ENCODE results near the gene DLG1. TPM values are rescaled to one million over a fixed set of nuclear protein-coding genes. Genes with fewer than 3 reads are reported as not detected.

Gene DLG1
- total and polyA plus RNA-seq, 2 experiments from 2014 or later, result 27.6 to 98.0 TPM

- Histone ChIP-seq H3K4me2 (no peak overlapping the region), H3K9me2 (ENCODE audit: insufficient read depth) (no peaks in the 10 kb centered on the region), H3K79me2 (replicated peaks; ENCODE audit: insufficient read depth) (no peaks in the 10 kb centered on the region), H3K4me1 (ENCODE audit: insufficient read depth) (no peaks in the 10 kb centered on the region), H3F3A (replicated peaks; ENCODE audit: low read depth) (no peaks in the 10 kb centered on the region), H2AFZ (no peak overlapping the region), H3K27ac (ENCODE audit: low read depth) (no peak overlapping the region), H3K4me3 (no peak overlapping the region), H3K36me3 (ENCODE audit: insufficient read depth) (no peaks in the 10 kb centered on the region), H4K20me1 (replicated peaks; ENCODE audit: insufficient read depth) (no peaks in the 10 kb centered on the region), H3K27me3 (ENCODE audit: insufficient read depth) (no peaks in the 10 kb centered on the region)
- TF ChIP-seq CREB1 (CRISPR knock-in tag; IDR thresholded peaks at IDR 0.05; ENCODE audit: low read depth), result no peak
- TF ChIP-seq EZH2phosphoT487 (IDR thresholded peaks at IDR 0.05; ENCODE audit: unreplicated experiment), result no peak
- TF ChIP-seq ZNF462 (CRISPR knock-in tag; IDR thresholded peaks at IDR 0.05), result no peak
- no peak for TF ChIP-seq STAT1 (IDR thresholded peaks at IDR 0.05; ENCODE audit: unreplicated experiment)
- TF ChIP-seq POLR2AphosphoS5 (IDR thresholded peaks at IDR 0.05; ENCODE audit: low read depth), result no peak
- TF ChIP-seq ZNF331 (CRISPR knock-in tag; IDR thresholded peaks at IDR 0.05; ENCODE audit: low read depth), result no peak
- TF ChIP-seq CTCF (conservative IDR thresholded peaks at IDR 0.05; ENCODE audit: low read depth in 2 of 2), result no peak
- TF ChIP-seq ETS1 (IDR thresholded peaks at IDR 0.05), result no peak
- TF ChIP-seq JUNB (IDR thresholded peaks at IDR 0.05; ENCODE audit: unreplicated experiment), result no peak
- no peak for TF ChIP-seq EZH2 (IDR thresholded peaks at IDR 0.05; ENCODE audit: low read depth, unreplicated experiment)
- TF ChIP-seq ZNF114 (CRISPR knock-in tag; IDR thresholded peaks at IDR 0.05), result no peak
- no peak for TF ChIP-seq REST (IDR thresholded peaks at IDR 0.05; ENCODE audit: unreplicated experiment)
- TF ChIP-seq NANOG (IDR thresholded peaks at IDR 0.05; ENCODE audit: borderline replicate concordance), result no peak
- H3K4me1 Mint-ChIP-seq, result no peaks in the 10 kb centered on the region; the same call in 2 of the 3 replicates
- DNase-seq (ENCODE audit: low spot score), result no peak
- no peaks in the 10 kb centered on the region for H3K36me3 Mint-ChIP-seq (ENCODE audit: low read depth)
- no peaks in the 10 kb centered on the region; the same call in 2 of the 3 replicates for H3K9me3 Mint-ChIP-seq
- no peak overlapping the region for H3K4me3 Mint-ChIP-seq
- peaks cover under 1% of the 10 kb centered on the region for H3K27me3 Mint-ChIP-seq (ENCODE audit: insufficient read depth, low read depth, poor library complexity)
- no peak overlapping the region for H3K27ac Mint-ChIP-seq
- ATAC-seq, result no peak
Observed at GRCh38 chr3:197343111-197343510, 44.7 kb upstream of the DLG1 start.
